ENCODE measurements around the gene ADORA1. TPM values are rescaled to one million over a fixed set of nuclear protein-coding genes. Genes with fewer than 3 reads are reported as not detected.

The ADORA1 gene
- total and polyA plus RNA-seq, 2 of the 4 experiments (the other 2 are of a cell fraction), result 0.36 to 0.56 TPM

DNA sequence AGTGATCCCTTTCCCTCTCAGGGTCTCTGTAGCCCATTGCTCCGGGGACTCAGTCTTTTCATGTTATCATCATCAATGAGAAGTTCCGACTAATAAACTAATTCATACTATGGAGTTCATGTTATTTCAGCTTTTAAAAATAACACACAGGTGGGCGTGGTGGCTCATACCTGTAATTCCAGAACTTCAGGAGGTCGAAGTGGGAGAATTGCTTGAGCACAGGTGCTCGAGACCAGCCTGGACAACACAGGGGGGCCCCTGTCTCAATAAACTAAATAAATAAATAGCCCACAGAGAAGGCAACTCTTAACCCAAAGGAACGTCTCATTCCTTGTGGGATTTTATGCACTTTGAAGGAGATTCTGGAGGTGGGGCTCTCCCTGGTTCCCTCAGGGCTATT is 33.6 kb downstream of the ADORA1 start:
- BruUV-seq (replicated peaks), result no TSS peak
- H3K9me3 ChIP-seq (ENCODE audit: control insufficient read depth, insufficient read depth, low read length), result peaks cover 7% of the 10 kb centered on the region; the same call in 1 of the 2 replicates
- dilution Hi-C loops (cut with HindIII; ENCODE audit: low sequenced_read_pairs, unreplicated experiment) (no loop called here), in situ Hi-C loops (cut with MboI; ENCODE audit: low sequenced_read_pairs) (no loop called here), intact Hi-C loops (cut with micrococcal nuclease) (no loop called here)
- H3K14ac ChIP-seq (replicated peaks; ENCODE audit: low read depth, low read length), result no peak overlapping the region
- ChIA-PET POLR2A (ENCODE audit: unreplicated experiment) (no interaction called here), CTCF (no interaction called here)
- H3K36me3 ChIP-seq (ENCODE audit: control insufficient read depth, insufficient read depth, low read length), result no peaks in the 10 kb centered on the region
- H2AK5ac ChIP-seq (ENCODE audit: low read depth, low read length), result no peak overlapping the region
- no peak overlapping the region for H2BK20ac ChIP-seq (ENCODE audit: low read depth, low read length)
- ATAC-seq (ENCODE audit: low read depth), result no peak
- H2AK9ac ChIP-seq (replicated peaks; ENCODE audit: low read depth, low read length, poor library complexity), result no peak overlapping the region
- no peak overlapping the region for H3K27ac ChIP-seq (ENCODE audit: insufficient read depth, low read length)
- DNase-seq, result no peak
- H3K9ac ChIP-seq (ENCODE audit: low read depth, low read length), result no peak overlapping the region
- no peak overlapping the region for H3K18ac ChIP-seq (ENCODE audit: low read depth, low read length)
- H2AFZ ChIP-seq (replicated peaks; ENCODE audit: low read length, poor library complexity), result no peak overlapping the region
- H2BK120ac ChIP-seq (ENCODE audit: low read depth, low read length), result no peak overlapping the region
- H2BK5ac ChIP-seq (ENCODE audit: low read depth, low read length, poor library complexity, severe bottlenecking), result no peak overlapping the region
- no peaks in the 10 kb centered on the region for H3K9me1 ChIP-seq (ENCODE audit: insufficient read depth, low read length)
- H4K5ac ChIP-seq (ENCODE audit: low read depth, low read length), result no peak overlapping the region
- H4K91ac ChIP-seq (ENCODE audit: insufficient read depth, low read depth, low read length), result no peak overlapping the region
- no peaks in the 10 kb centered on the region for H4K20me1 ChIP-seq (ENCODE audit: insufficient read depth, low read length)
- H4K8ac ChIP-seq (ENCODE audit: low read depth in 2 of 2, low read length in 2 of 2), result no peak overlapping the region
- no peak overlapping the region for H3K23ac ChIP-seq (ENCODE audit: low read depth, low read length)
- no peak for TF ChIP-seq RCOR1 (IDR thresholded peaks at IDR 0.05; ENCODE audit: insufficient replicate concordance, low read length)
- no peak for TF ChIP-seq FOS (IDR thresholded peaks at IDR 0.05; ENCODE audit: low read depth, low read length)
- no peak for TF ChIP-seq NFE2L2 (IDR thresholded peaks at IDR 0.05; ENCODE audit: low read depth, low read length)
- TF ChIP-seq, protein P1, sequence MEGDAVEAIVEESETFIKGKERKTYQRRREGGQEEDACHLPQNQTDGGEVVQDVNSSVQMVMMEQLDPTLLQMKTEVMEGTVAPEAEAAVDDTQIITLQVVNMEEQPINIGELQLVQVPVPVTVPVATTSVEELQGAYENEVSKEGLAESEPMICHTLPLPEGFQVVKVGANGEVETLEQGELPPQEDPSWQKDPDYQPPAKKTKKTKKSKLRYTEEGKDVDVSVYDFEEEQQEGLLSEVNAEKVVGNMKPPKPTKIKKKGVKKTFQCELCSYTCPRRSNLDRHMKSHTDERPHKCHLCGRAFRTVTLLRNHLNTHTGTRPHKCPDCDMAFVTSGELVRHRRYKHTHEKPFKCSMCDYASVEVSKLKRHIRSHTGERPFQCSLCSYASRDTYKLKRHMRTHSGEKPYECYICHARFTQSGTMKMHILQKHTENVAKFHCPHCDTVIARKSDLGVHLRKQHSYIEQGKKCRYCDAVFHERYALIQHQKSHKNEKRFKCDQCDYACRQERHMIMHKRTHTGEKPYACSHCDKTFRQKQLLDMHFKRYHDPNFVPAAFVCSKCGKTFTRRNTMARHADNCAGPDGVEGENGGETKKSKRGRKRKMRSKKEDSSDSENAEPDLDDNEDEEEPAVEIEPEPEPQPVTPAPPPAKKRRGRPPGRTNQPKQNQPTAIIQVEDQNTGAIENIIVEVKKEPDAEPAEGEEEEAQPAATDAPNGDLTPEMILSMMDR (conservative IDR thresholded peaks at IDR 0.05; ENCODE audit: low read depth, low read length), result no peak
- TF ChIP-seq, protein P2, sequence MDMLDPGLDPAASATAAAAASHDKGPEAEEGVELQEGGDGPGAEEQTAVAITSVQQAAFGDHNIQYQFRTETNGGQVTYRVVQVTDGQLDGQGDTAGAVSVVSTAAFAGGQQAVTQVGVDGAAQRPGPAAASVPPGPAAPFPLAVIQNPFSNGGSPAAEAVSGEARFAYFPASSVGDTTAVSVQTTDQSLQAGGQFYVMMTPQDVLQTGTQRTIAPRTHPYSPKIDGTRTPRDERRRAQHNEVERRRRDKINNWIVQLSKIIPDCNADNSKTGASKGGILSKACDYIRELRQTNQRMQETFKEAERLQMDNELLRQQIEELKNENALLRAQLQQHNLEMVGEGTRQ (IDR thresholded peaks at IDR 0.05; ENCODE audit: low read depth, low read length), result no peak
- TF ChIP-seq RFX5 (IDR thresholded peaks at IDR 0.05; ENCODE audit: low read depth, low read length), result no peak
- no peak for TF ChIP-seq MAFK (IDR thresholded peaks at IDR 0.05; ENCODE audit: low read depth, low read length)
- TF ChIP-seq CEBPB (IDR thresholded peaks at IDR 0.05; ENCODE audit: low read depth, low read length), result no peak
- TF ChIP-seq, protein P3, sequence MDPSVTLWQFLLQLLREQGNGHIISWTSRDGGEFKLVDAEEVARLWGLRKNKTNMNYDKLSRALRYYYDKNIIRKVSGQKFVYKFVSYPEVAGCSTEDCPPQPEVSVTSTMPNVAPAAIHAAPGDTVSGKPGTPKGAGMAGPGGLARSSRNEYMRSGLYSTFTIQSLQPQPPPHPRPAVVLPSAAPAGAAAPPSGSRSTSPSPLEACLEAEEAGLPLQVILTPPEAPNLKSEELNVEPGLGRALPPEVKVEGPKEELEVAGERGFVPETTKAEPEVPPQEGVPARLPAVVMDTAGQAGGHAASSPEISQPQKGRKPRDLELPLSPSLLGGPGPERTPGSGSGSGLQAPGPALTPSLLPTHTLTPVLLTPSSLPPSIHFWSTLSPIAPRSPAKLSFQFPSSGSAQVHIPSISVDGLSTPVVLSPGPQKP (IDR thresholded peaks at IDR 0.05; ENCODE audit: borderline replicate concordance, low read depth, low read length), result no peak
- no peak for TF ChIP-seq SMC3 (IDR thresholded peaks at IDR 0.05; ENCODE audit: low read depth, low read length)
- TF ChIP-seq CHD1 (IDR thresholded peaks at IDR 0.05; ENCODE audit: low read depth, low read length), result no peak
- no peak for TF ChIP-seq POLR2A (IDR thresholded peaks at IDR 0.05; ENCODE audit: low read depth, low read length)
- no peak for TF ChIP-seq BHLHE40 (IDR thresholded peaks at IDR 0.05; ENCODE audit: low read depth, low read length)
- H3K56ac ChIP-seq (ENCODE audit: extremely low read depth, insufficient read depth, low read length), result no peak overlapping the region
- H3K4ac ChIP-seq (ENCODE audit: low read depth, low read length), result no peak overlapping the region
- H3K4me3 ChIP-seq (ENCODE audit: insufficient read depth, low read depth, low read length), result no peak overlapping the region
- H2BK15ac ChIP-seq (ENCODE audit: low read depth, low read length), result no peak overlapping the region
- WGBS, 2 experiments (ENCODE audit: extremely low coverage in 2 of 2, insufficient read length in 1 of 2), result 60% methylated on average over 1 of the region's 6 CpGs; no CpG with 5 or more reads in 1 of the 2 experiments
- no peaks in the 10 kb centered on the region for H3K4me1 ChIP-seq (ENCODE audit: control insufficient read depth, insufficient read depth, low read length)
- no peaks in the 10 kb centered on the region for H3K79me1 ChIP-seq (ENCODE audit: low read depth in 1 of 2, low read length in 2 of 2)
- no peak overlapping the region for H3K4me2 ChIP-seq (ENCODE audit: low read depth, low read length)
- peaks cover 46% of the 10 kb centered on the region for H3K27me3 ChIP-seq (ENCODE audit: control insufficient read depth, insufficient read depth, low read length)

Measured in IMR-90 (cell line).